KBM-7 (cell line): ENCODE results near the gene FBN1.

Experiments used
- DNase-seq: peaks from one replicate; pipeline ENCODE4 v3.0.0-alpha.2; 2015
- in situ Hi-C: fragments of 300-500 bp; cut with MboI; formaldehyde crosslinking; loops from 2 replicates; pipeline ENCODE4 v1.14.3; 2020; ENCODE audit warnings: low sequenced_read_pairs, low pct_unique_long_range_greater_than_20kb, mixed read lengths

Gene FBN1

DNA sequence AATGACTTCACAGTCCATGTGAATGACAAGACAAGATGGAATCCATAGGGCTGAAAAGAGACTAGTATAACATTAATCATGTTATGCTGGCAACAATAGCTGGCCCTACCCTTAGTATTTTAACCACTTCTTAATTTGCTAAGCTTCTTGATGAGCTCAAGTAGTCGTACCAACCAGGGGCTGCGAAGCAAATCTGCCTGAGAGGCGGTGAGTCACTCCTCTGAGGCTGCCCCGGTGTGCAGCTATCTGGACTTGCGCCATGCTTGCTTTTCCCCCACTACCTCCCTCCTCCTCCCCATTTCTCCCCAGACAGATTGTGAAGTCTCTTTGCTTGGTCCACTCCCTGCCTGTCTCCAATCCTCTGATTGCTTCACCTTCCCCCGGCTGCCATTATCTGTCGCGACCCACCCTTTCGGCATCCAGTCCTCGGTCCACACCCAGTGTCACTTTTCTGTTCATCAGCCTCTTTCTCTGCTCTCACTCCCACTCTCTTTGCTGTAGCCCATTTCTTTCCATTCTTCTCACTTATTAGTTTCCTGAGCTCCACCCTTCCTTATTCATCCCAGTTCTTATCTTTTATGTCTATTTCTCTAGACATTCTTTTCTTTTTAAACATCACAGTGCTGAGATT lies 271.6 kb downstream of the FBN1 start:
- no peak for DNase-seq
- in situ Hi-C loops, result loop anchor here (25.0 kb wide), 1 partner anchor 463 kb away; no protein-coding TSS in a partner anchor

DNA sequence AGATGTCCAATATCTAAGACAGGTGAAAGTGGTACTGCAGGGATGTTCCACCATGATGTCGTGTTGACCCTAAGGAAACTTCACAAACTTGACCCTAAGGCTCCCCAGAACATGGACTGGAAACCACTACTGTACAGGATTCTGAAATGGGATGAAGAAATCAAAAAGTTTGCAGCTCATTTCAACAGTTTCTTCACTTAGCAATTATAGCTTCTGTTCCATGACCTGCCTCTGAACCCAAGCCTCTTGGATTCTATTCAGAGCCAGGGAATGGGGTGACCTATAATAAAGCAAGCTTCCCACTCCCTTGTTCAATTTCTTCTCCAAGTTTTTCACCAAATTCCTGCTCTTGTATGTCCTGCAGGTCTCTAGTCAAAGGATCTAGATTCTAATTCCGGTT lies 273.5 kb downstream of the FBN1 start:
- in situ Hi-C loops, result loop anchor here (25.0 kb wide), 1 partner anchor 465 kb away; no protein-coding TSS in a partner anchor

DNA sequence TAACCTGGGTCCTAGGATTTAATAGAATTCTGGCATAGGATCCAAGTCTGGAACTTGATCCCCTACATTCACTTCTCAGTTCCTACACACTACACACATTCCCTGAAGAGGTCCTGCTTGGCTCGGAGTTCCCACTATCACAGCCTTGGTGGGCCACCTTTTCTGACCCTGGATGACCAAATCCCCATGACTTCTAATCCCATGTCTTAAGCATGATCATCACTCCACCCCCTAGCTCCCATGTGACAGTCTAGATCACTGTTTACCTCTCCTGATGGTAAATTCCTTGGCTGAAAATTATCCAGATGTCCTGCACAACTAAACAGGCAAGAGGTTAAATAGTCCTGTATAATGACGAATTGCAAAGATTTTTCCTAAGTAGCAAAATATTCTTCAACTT lies 274.0 kb downstream of the FBN1 start:
- DNase-seq, result no peak
- in situ Hi-C loops, result loop anchor here (25.0 kb wide), 1 partner anchor 466 kb away; no protein-coding TSS in a partner anchor

More for the DNA sequence above, 273.5 kb downstream of the FBN1 start:
- no peak for DNase-seq

DNA sequence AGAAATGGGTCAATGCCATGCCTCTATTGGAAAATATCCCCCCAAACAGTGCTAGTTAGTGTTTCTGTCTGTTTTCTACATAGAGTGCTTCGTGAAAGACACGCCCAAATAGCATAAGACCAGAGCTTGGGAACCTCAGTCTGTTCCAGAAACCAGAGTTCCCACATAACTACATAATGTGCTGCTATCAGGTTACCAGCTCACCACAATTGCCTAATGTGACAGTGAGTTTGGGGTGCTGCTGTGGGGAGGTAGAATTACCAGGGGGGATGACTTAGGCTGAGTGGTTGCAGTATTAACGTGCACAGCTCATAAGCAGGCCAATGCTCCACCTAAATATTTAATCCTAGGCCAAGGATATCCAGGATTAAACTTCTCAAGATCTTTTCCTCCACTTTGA lies 275.0 kb downstream of the FBN1 start:
- in situ Hi-C loops, result loop anchor here (25.0 kb wide), 1 partner anchor 467 kb away; no protein-coding TSS in a partner anchor

DNA sequence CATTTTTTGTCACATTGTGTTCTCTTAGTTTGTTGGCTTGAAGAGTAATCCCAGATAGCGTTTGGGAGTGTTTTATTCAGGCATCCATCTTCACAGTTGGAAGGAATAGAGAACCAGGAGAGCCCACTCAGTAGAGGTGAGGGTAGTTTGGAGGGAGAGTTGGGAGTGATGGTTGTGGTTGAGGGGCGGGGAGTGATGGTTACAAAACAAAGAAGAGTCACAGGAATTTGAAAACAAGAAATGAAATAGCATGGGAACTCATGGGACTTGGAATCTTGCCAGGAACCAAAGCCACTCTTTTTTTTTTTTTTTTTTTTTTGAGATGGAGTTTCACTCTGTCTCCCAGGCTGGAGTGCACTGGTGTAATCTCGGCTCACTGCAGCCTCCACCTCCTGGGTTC lies 278.0 kb downstream of the FBN1 start:
- DNase-seq, result no peak
- in situ Hi-C loops, result loop anchor here (25.0 kb wide), 1 partner anchor 470 kb away; no protein-coding TSS in a partner anchor

More for the DNA sequence above, 275.0 kb downstream of the FBN1 start:
- no peak for DNase-seq

DNA sequence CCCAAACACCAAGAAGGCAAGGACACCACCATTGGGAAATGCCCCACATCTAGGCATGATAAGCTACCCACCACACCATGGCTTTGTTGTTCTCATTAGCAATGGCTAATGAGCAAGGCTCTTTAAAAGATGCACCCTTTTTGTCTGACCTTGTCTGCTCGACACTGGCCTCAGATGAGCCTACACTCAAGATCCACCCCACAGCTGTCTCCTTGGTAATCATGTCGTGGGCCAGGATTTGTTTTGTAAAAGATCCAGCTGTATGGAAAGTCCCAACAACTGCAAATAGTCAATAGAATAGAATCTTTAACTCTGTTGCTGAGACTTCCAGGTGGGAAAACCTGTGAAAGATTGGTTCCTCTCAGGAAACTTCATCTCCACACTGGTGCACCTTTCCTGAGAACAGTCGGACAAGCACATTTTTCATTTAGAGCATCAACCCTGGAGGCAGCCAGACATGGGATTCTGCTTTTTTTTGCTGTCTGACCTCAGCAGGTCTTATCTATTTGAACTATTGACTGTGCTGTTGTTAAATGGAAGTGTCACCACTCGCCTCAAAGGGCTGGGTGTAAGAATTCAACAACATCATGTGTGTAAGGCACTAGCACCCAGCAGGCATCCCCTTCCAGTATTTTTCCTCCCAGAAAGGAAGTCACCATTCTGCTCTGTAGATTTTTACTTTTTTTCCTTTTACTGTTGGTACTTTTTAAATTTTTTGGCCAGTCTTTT lies 278.8 kb downstream of the FBN1 start:
- in situ Hi-C loops, result loop anchor here (25.0 kb wide), 1 partner anchor 471 kb away; no protein-coding TSS in a partner anchor

DNA sequence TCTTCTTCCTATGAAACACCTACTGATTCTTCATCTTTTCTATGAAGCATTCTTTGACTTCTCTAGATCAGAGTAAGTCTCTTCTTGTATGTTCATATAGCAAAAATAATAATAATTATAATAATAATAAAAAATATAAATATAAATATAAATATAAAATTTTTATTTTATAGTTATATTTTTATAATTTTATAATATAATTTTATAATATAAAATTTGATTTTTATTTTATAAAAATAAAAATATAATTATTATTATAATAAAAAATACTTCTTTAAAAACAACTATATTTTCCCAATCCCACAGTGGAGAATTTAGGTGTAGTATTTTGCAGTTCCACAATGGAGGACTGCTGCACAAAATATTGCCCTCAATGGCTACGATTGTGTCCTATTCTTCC lies 279.9 kb downstream of the FBN1 start:
- DNase-seq, result no peak
- in situ Hi-C loops, result loop anchor here (25.0 kb wide), 1 partner anchor 472 kb away; no protein-coding TSS in a partner anchor

More for the DNA sequence above, 278.8 kb downstream of the FBN1 start:
- DNase-seq, result no peak

DNA sequence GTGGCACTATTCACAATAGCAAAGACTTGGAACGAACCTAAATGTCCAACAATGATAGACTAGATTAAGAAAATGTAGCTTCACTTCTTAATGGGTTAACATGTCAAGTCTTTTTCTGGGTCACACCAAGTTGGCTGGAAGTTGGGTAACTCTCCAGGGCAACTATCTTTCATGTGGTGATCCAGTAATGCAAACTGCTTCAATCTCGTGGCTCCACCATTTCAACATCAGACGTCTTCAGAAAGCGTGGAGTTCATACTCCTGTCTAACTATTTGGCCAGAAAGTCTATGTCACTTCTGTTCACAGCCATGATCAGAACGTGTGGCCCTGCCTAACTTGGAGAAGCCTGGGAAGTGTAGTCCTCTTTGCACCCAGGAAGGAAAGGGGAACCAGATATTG lies 282.0 kb downstream of the FBN1 start:
- DNase-seq, result no peak
- in situ Hi-C loops, result loop anchor here (25.0 kb wide), 1 partner anchor 474 kb away; no protein-coding TSS in a partner anchor

DNA sequence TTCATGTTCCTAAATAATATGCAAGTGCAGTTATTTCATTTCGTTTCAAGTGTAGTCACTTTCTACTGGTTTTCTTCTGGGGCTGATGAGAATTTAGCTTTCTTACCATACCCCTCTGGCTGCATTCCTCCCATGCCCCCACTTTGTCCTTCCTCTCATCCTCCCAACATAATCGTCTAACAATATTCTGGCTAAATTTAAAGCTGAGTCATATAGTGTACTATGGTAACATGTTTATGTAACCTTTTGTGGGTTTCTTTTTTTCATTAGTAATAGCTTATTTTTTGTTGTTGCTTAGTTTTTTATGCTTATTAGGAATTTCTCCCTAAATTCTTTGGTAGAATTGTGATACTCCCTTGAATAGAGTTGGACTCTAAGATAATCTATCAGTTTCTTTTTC lies 283.8 kb downstream of the FBN1 start:
- in situ Hi-C loops, result loop anchor here (25.0 kb wide), 1 partner anchor 476 kb away; no protein-coding TSS in a partner anchor
- DNase-seq, result no peak

DNA sequence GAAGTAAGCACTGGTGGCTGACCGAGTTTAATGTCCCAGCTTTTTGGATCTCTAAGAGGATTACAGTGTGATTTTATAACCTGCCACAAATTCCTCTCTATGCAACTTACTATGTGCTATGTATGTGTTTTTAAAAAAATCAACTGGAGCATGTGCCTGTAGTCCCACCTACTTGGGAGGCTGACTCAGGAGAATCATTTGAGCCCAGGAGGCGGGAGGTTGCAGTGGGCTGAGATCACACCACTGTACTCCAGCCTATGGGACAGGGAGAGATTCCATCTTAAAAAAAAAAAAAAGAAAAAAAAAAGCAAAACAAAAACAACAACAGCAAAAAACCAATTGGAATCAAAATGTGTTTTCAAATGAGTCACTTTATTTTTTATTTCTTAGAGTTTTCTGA lies 284.7 kb downstream of the FBN1 start:
- in situ Hi-C loops, result loop anchor here (25.0 kb wide), 1 partner anchor 476 kb away; no protein-coding TSS in a partner anchor
- DNase-seq, result no peak
